ENCODE results near the gene PTPN23. TPM values are rescaled to one million over a fixed set of nuclear protein-coding genes. Genes with fewer than 3 reads are reported as not detected.

Gene PTPN23
- total and polyA plus RNA-seq, 2 of the 8 experiments (the other 6 are each of a cell fraction or from before 2014, with no cell fraction given), result 2.9 to 46.7 TPM

GRCh38 chr3:47441796-47442551 lies 61.2 kb downstream of the PTPN23 start:
- Histone ChIP-seq H2AFZ (ENCODE audit: low read length) (no peak overlapping the region), H3K36me3 (ENCODE audit: control insufficient read depth in 2 of 4, insufficient read depth in 4 of 4, low read length in 3 of 4) (peaks cover 0 to 28% (median 15%) of the 10 kb centered on the region in 4 experiments; a peak in 4 of 8 replicates), H4K8ac (ENCODE audit: extremely low read depth, insufficient read depth, low read length) (no peak overlapping the region), H3K4me3 (ENCODE audit: extremely low read depth in 1 of 4, insufficient read depth in 2 of 4, low read depth in 3 of 4, low read length in 4 of 4) (no peak overlapping the region), H3K9me3 (ENCODE audit: insufficient read depth in 2 of 2, low read depth in 1 of 2, low read length in 1 of 2) (no peaks in the 10 kb centered on the region), H2AK5ac (ENCODE audit: low read depth, low read length) (no peak overlapping the region), H3K23ac (ENCODE audit: insufficient read length) (no peak overlapping the region), H3K79me2 (ENCODE audit: control insufficient read depth in 1 of 2, insufficient read depth in 2 of 2, low read length in 2 of 2) (peaks cover 2 to 49% of the 10 kb centered on the region in 2 experiments; a peak in 2 of 4 replicates), H3K27me3 (replicated peaks in 1 of 4; ENCODE audit: control insufficient read depth in 3 of 4, extremely low read depth in 1 of 4, insufficient read depth in 3 of 4, low read length in 3 of 4) (no peaks in the 10 kb centered on the region), H3K56ac (replicated peaks; ENCODE audit: insufficient read length, low read depth, low read length) (no peak overlapping the region), H3K4me1 (replicated peaks in 1 of 4; ENCODE audit: control insufficient read depth in 3 of 4, insufficient read depth in 4 of 4, low read length in 3 of 4) (peaks cover 0 to 2% (median 0%) of the 10 kb centered on the region in 4 experiments; a peak in 2 of 7 replicates), H2BK120ac (replicated peaks; ENCODE audit: low read depth, low read length) (no peak overlapping the region), H3K23me2 (ENCODE audit: low read depth, low read length) (no peaks in the 10 kb centered on the region; the same call in 1 of the 2 replicates), H3K4ac (replicated peaks; ENCODE audit: insufficient read length, low read depth, low read length) (no peak overlapping the region), H3K79me1 (ENCODE audit: low read depth, low read length) (peaks cover 3% of the 10 kb centered on the region), H4K5ac (ENCODE audit: insufficient read length, low read depth, low read length) (no peak overlapping the region), H3K14ac (ENCODE audit: insufficient read length) (no peak overlapping the region), H2BK20ac (ENCODE audit: low read length) (no peak overlapping the region), H2BK5ac (ENCODE audit: low read depth, low read length) (no peak overlapping the region), H3K27ac (ENCODE audit: low read depth, low read length) (no peak overlapping the region), H3K18ac (ENCODE audit: extremely low read depth, low read length) (no peak overlapping the region), H3K9ac (replicated peaks in 1 of 4; ENCODE audit: extremely low read depth in 1 of 4, low read depth in 3 of 4, low read length in 3 of 4) (no peak overlapping the region), H4K91ac (replicated peaks; ENCODE audit: insufficient read length, low read length) (no peak overlapping the region), H2BK12ac (ENCODE audit: low read depth, low read length) (no peak overlapping the region), H3K4me2 (ENCODE audit: insufficient read depth in 1 of 2, low read depth in 2 of 2, low read length in 2 of 2) (no peak overlapping the region), H4K20me1 (replicated peaks in 1 of 2; ENCODE audit: control insufficient read depth in 1 of 2, insufficient read depth in 2 of 2, low read length in 2 of 2) (peaks cover 0 to 1% of the 10 kb centered on the region in 2 experiments), H2BK15ac (ENCODE audit: low read length) (no peak overlapping the region)
- FAIRE-seq (no peak), DNase-seq (ENCODE audit: low read depth in 1 of 2, low spot score in 2 of 2) (no peak)
- ChIA-PET POLR2A (ENCODE audit: partially characterized antibody) (interaction anchor here (0.6 to 1.0 kb wide), 4 partner anchors 9 to 539 kb away, joined by 3 read pairs; no protein-coding TSS in a partner anchor), CTCF (ENCODE audit: partially characterized antibody) (interaction anchor here (0.6 to 2.0 kb wide), 8 partner anchors 12 to 1047 kb away, joined by 3 to 7 read pairs (median 4); partner anchors contain the start of gene SCAP)
- 91% methylated on average over 4 of the region's 4 CpGs; no CpG with 5 or more reads in 1 of the 2 experiments for WGBS, 2 experiments (ENCODE audit: extremely low coverage in 1 of 2, insufficient coverage in 1 of 2, insufficient read length in 1 of 2, insufficient replicate concordance in 2 of 2, low coverage in 1 of 2, low lambda C conversion rate in 2 of 2, missing lambda C conversion rate in 1 of 2)
- TF ChIP-seq CTBP2 (IDR thresholded peaks at IDR 0.05; ENCODE audit: borderline replicate concordance, insufficient read depth, insufficient read length, low read length), result no peak
- TF ChIP-seq HDAC6 (IDR thresholded peaks at IDR 0.05; ENCODE audit: low read depth, low read length), result no peak
- no peak for TF ChIP-seq TAF1 (IDR thresholded peaks at IDR 0.05; ENCODE audit: low read depth, low read length)
- no peak for TF ChIP-seq CREB1 (IDR thresholded peaks at IDR 0.05)
- no peak for TF ChIP-seq POLR2AphosphoS5 (IDR thresholded peaks at IDR 0.05; ENCODE audit: low read depth, low read length)
